Left forelimb (tissue), 1 donor: ENCODE results near the gene IL33.

Experiments
- DNase-seq: peaks from one replicate; pipeline ENCODE4 v3.0.0-alpha.2; 2018; ENCODE audit warnings: low spot score

IL33 gene

DNA sequence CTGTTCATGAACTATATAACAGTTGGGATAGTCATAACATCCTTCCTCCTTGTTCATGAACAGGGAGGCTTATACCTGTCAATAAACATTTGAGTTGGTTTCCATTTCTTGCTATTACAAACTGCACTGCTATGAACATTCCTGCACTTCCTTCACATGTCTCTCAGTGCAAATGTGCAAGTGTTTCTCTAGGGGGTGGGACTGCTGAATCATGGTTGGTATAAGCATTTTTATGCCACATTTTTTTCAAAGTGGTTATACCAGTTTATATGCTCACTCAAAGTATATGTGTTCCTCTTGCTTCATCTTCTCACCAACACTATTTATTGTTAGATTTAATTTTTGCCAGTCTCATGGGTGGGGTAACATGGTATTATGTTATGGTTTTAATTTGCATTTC lies 86.8 kb downstream of the IL33 start:
- no peak for DNase-seq

DNA sequence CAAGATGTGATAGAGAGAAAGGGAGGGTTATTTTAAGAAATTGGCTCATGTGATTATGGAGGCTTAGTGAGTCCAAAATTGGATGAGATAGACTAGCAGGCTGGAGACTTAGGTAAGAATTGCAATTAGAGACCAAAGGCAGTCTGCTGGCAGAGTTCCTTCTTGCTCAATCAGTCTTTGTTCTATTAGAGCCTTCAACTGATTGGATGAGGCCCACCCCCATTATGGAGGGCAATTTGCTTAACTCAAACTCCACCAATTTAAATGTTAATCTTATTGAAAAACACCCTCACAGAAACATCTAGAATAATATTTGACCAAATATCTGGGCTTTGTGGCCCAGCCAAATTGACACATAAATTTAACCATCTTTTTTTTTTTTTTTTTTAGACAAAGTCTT lies 88.6 kb downstream of the IL33 start:
- DNase-seq: no peak

DNA sequence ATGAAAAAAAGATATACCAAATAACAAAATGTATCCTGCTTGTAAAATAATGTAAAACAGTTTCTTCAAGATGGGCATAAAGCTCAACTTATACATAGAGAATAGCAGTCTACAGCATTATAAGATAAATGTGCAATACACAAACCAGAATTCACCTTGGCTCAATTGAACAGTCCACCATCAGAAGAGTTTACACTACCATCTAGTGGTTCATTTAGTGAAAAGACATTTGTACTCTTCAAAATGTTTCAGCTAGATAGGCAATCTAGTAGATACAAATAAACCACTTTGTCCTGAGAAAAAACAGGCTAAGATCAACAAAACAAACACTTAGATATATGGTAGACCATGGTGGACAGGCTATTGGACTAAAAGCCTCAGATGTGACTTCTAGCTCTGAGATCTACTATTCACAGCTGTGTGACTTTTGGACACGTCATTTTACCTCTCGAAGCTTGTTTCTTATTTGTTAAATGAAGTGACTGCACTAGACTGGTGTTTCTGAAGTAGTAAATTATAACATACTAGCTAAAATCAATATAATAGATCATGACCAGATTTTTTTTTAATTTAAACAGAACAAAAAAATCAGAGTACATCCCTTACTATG lies 90.5 kb downstream of the IL33 start:
- no peak for DNase-seq
